Colonic mucosa (tissue), 4 donors: ENCODE measurements around the gene HOMER2. TPM values are rescaled to one million over a fixed set of nuclear protein-coding genes. Genes with fewer than 3 reads are reported as not detected.
"Not testable (repeated sequence)": the region's sequence is repeated elsewhere in the genome, so short reads cannot be mapped to it uniquely, and the experiment has no call there.

Experiments
- DNase-seq: peaks from one replicate; pipeline ENCODE4 v3.0.0-alpha.2; 2020
- H3K27ac ChIP-seq: fragments of 200-600 bp; one replicate; pipeline ENCODE4 v1.8.0; 2021
- H3K27me3 ChIP-seq: fragments of 200-600 bp; one replicate; pipeline ENCODE4 v1.8.0; 2021
- H3K36me3 ChIP-seq: fragments of 200-600 bp; one replicate; pipeline ENCODE4 v1.8.0; 2021
- H3K4me1 ChIP-seq: fragments of 200-600 bp; one replicate; pipeline ENCODE4 v1.8.0; 2021; ENCODE audit warnings: mild to moderate bottlenecking
- H3K4me3 ChIP-seq: fragments of 200-600 bp; one replicate; pipeline ENCODE4 v1.8.0; 2021
- H3K9ac ChIP-seq, 2 donors: one replicate each; pipeline ENCODE4 v1.7.0; 2013; ENCODE audit warnings: control low read depth in 2 of 2, low read depth in 2 of 2, low read length in 2 of 2
- H3K9me3 ChIP-seq: fragments of 200-600 bp; one replicate; pipeline ENCODE4 v1.8.0; 2021
- intact Hi-C: fragments of 100-400 bp; cut with DNase I; formaldehyde crosslinking; loops from one replicate; pipeline ENCODE4 v1.14.1; 2022
- total RNA-seq, 2 donors: library from RNA; stranded (reverse); fragmentation: NEBNext Ultra II Directional in 1 of 2; extraction: Animal tissue kit (Norgen Biotek cat#: 25700) in 1 of 2; gene quantifications; one replicate each; pipeline ENCODE4 v1.2.1, GENCODE V29; 2021
- TF ChIP-seq, protein P1 (sequence below): fragments of 200-600 bp; IDR thresholded peaks from one replicate; pipeline ENCODE4 v1.8.0; 2022; ENCODE audit warnings: antibody characterized with exemption, mild to moderate bottlenecking
- donor health status: healthy.
- donor health status: DM: no; HTN: no; CAD: no.
- donor health status: DM: no; HTN: no; CAD: no.

HOMER2 gene
- total RNA-seq, 2 donors from 2014 or later: 2.4 to 3.1 TPM

DNA sequence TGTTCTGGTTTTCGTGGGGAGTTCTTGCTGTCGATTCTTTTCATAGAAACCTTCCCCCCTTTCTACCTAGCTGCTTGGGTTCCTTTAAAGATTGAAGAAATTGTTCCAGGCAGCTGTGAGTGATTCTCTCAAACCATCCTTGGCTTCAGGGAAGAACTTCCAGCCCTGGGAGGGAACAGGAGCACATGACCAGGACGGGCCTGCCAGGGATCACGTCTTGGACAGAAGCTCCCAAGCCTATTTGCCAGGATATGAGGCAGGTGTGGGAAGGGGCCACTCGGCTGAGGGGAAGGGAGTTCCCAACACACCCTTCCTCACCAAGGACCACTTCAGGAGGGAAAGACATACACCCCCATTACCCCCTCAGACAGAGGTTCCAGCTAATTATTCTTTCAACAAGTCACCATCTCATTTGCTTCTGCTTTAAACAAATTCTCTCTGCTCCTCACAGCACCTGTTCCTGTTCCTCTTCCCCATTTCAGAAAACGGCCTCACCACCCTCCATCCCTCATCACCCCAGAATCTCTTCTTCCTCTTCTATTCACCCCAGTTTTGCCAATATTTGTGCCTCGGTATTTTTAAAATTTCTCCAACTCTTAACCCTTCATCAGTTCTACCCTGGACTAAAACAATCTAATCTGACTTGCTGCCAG is 80.6 kb downstream of the HOMER2 start:
- no peak for DNase-seq
- TF ChIP-seq, protein P1, sequence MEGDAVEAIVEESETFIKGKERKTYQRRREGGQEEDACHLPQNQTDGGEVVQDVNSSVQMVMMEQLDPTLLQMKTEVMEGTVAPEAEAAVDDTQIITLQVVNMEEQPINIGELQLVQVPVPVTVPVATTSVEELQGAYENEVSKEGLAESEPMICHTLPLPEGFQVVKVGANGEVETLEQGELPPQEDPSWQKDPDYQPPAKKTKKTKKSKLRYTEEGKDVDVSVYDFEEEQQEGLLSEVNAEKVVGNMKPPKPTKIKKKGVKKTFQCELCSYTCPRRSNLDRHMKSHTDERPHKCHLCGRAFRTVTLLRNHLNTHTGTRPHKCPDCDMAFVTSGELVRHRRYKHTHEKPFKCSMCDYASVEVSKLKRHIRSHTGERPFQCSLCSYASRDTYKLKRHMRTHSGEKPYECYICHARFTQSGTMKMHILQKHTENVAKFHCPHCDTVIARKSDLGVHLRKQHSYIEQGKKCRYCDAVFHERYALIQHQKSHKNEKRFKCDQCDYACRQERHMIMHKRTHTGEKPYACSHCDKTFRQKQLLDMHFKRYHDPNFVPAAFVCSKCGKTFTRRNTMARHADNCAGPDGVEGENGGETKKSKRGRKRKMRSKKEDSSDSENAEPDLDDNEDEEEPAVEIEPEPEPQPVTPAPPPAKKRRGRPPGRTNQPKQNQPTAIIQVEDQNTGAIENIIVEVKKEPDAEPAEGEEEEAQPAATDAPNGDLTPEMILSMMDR: no peak
- no peak overlapping the region for H3K27ac ChIP-seq
- no peaks in the 10 kb centered on the region for H3K9me3 ChIP-seq
- H3K27me3 ChIP-seq: no peaks in the 10 kb centered on the region
- no peaks in the 10 kb centered on the region for H3K36me3 ChIP-seq
- intact Hi-C loops: no loop called here
- H3K9ac ChIP-seq: no peak overlapping the region
- H3K4me3 ChIP-seq: no peak overlapping the region
- H3K4me1 ChIP-seq: no peaks in the 10 kb centered on the region

DNA sequence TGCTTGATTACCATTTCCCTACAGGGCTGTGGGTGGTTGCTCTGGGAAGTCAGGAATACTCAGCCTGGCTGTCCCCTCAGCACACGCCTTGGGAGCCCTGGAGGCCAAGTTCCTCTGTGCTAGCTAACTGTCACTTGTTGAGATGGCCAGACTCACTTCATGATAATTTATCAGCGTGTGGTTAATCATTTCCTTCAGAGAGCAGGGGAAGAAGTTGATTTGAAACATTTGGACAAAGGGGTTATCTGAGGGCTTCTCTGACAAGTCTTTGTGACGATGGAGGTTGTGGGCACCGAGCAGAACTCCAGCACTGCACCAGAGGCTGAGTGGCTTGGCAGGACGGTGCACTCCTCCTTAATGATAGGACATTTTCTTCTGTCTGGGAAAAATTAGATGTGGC is 81.2 kb downstream of the HOMER2 start:
- Histone ChIP-seq H3K4me3 (no peak overlapping the region), H3K9me3 (no peaks in the 10 kb centered on the region), H3K4me1 (no peaks in the 10 kb centered on the region), H3K9ac (no peak overlapping the region), H3K27me3 (no peaks in the 10 kb centered on the region), H3K27ac (no peak overlapping the region), H3K36me3 (no peaks in the 10 kb centered on the region)
- intact Hi-C loops: no loop called here
- TF ChIP-seq, protein P1: no peak
- DNase-seq: no peak

DNA sequence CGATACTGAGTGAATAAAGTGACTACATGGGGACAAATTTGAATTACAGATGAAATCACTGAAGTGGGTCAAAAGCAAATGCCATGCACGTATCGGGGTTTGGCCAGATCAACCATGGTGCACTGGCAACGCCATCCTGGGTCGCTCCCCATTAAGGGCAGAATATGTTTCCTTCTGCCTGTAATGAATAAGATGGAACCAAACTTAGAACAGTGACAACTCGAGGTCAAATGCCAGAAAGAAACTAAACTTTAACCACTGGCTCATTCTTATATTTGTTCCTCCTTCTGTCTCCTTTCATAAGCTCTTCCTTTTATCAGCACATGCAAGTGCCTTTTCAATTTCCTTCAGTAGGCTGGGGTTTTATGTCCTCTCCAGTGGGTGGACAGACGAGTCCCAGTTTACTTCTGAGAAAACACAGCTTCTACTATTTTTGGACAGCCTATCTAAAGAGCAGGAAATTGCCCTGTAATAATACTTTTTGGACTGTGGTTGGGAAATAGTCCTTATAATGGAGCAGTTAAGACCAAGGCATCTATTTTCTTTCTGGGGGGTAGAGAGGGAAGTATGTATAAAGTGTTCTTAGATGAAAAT is 81.7 kb downstream of the HOMER2 start:
- DNase-seq: no peak
- Histone ChIP-seq H3K9ac (no peak overlapping the region), H3K9me3 (no peaks in the 10 kb centered on the region), H3K27me3 (no peaks in the 10 kb centered on the region), H3K36me3 (no peaks in the 10 kb centered on the region), H3K4me1 (no peaks in the 10 kb centered on the region), H3K27ac (no peak overlapping the region), H3K4me3 (no peak overlapping the region)
- intact Hi-C loops: no loop called here
- TF ChIP-seq, protein P1: no peak

DNA sequence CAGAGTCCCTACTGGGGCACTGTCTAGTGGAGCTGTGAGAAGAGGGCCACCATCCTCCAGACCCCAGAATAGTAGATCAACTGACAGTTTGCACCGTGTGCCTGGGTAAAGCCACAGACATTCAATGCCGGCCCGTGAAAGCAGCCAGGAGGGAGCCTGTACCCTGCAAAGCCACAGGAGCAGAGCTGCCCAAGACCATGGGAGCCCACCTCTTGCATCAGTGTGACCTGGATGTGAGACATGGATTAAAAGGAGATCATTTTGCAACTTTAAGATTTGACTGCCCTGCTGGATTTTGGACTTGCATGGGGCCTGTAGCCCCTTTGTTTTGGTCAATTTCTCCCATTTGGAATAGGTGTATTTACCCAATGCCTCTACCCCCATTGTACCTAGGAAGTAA is 86.5 kb downstream of the HOMER2 start:
- intact Hi-C loops, H3K36me3 ChIP-seq, H3K27me3 ChIP-seq, H3K4me3 ChIP-seq, H3K4me1 ChIP-seq, H3K27ac ChIP-seq, H3K9me3 ChIP-seq, H3K9ac ChIP-seq: not testable (repeated sequence)
- peak; percentile 10 for DNase-seq

DNA sequence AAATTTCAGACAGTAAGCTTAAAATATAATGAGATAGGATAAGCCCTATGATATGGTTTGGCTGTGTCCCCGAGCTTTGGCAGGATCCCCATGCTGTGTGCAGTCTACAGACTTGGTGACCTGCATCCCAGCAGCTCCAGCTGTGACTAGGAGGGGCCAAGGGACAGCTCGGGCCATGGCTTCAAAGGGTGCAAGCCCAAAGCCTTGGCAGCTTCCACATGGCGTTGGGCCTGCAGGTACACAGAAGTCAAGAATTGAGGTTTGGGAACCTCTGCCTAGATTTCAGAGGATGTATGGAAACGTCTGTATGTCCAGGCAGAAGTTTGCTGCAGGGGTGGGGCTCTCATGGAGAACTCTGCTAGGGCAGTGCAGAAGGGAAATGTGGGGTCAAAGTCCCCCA is 86.9 kb downstream of the HOMER2 start:
- H3K27ac ChIP-seq, intact Hi-C loops, H3K9ac ChIP-seq, H3K4me3 ChIP-seq, H3K4me1 ChIP-seq, H3K27me3 ChIP-seq, H3K9me3 ChIP-seq, DNase-seq, H3K36me3 ChIP-seq: not testable (repeated sequence)

DNA sequence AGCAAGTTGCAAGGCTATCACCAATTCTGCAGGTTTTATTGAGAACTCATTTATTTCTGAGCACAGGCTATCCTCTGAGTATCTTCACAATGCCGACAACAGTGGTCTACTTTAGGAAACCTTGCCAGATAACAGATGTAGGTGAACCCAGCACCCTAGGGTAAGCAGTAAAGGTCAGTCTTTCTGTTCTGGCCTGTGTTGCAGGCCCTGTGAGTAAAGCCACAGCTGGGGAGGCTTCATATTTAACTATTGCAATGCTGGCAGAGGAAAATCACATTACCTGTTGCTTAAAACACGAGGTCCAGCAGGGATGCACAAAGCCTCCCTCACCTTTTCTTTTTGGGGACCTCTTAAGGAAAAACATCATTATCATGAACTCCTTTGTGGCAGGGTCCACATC is 87.6 kb downstream of the HOMER2 start:
- Histone ChIP-seq H3K36me3 (no peaks in the 10 kb centered on the region), H3K9me3 (no peaks in the 10 kb centered on the region), H3K27me3 (no peaks in the 10 kb centered on the region), H3K4me3 (no peak overlapping the region), H3K9ac (no peak overlapping the region), H3K4me1 (no peaks in the 10 kb centered on the region), H3K27ac (no peak overlapping the region)
- TF ChIP-seq, protein P1: no peak
- intact Hi-C loops: no loop called here
- DNase-seq: no peak
